Measurements from ENCODE around the gene EXOC6. TPM values are rescaled to one million over a fixed set of nuclear protein-coding genes. Genes with fewer than 3 reads are reported as not detected.

EXOC6 gene
- total RNA-seq, 1 experiment from 2014 or later: 18.6 TPM

GRCh38 chr10:93065675-93066543, 217.6 kb downstream of the EXOC6 start:
- peak in 1 of 2 experiments; percentile 56 for DNase-seq (ENCODE audit: low read depth in 1 of 2, low spot score in 2 of 2)
- H3K9me3 ChIP-seq (replicated peaks): peaks cover 9% of the 10 kb centered on the region; the same call in 1 of the 2 replicates
- H3K27me3 ChIP-seq (replicated peaks): peaks cover 28% of the 10 kb centered on the region
- peak overlapping the region; percentile 31 for H3K4me3 ChIP-seq
- H3K27ac ChIP-seq: no peak overlapping the region
- peaks cover 27% of the 10 kb centered on the region for H3K4me1 ChIP-seq (replicated peaks)
- H3K36me3 ChIP-seq: peaks cover 6% of the 10 kb centered on the region; the same call in 1 of the 2 replicates

- no peak for DNase-seq (ENCODE audit: low read depth in 1 of 2, low spot score in 2 of 2)
- Histone ChIP-seq H3K36me3 (peaks cover 6% of the 10 kb centered on the region; the same call in 1 of the 2 replicates), H3K9me3 (replicated peaks) (peaks cover 9% of the 10 kb centered on the region; the same call in 1 of the 2 replicates), H3K4me3 (no peak overlapping the region), H3K4me1 (replicated peaks) (peaks cover 27% of the 10 kb centered on the region), H3K27ac (no peak overlapping the region), H3K27me3 (replicated peaks) (peaks cover 28% of the 10 kb centered on the region)
Observed at GRCh38 chr10:93066544-93066913, 218.2 kb downstream of the EXOC6 start.

GRCh38 chr10:93067443-93068365, 219.4 kb downstream of the EXOC6 start:
- no peak overlapping the region for H3K27ac ChIP-seq
- peak overlapping the region; percentile 30 for H3K4me3 ChIP-seq
- H3K9me3 ChIP-seq (replicated peaks): peaks cover 3% of the 10 kb centered on the region; the same call in 1 of the 2 replicates
- peaks cover 35% of the 10 kb centered on the region for H3K4me1 ChIP-seq (replicated peaks)
- DNase-seq (ENCODE audit: low read depth in 1 of 2, low spot score in 2 of 2): no peak
- no peaks in the 10 kb centered on the region for H3K36me3 ChIP-seq
- H3K27me3 ChIP-seq (replicated peaks): peaks cover 38% of the 10 kb centered on the region

- no peak overlapping the region for H3K27ac ChIP-seq
- no peaks in the 10 kb centered on the region for H3K9me3 ChIP-seq (replicated peaks)
- no peaks in the 10 kb centered on the region for H3K36me3 ChIP-seq
- H3K4me3 ChIP-seq: peak overlapping the region; percentile 30
- peaks cover 47% of the 10 kb centered on the region for H3K27me3 ChIP-seq (replicated peaks)
- peaks cover 41% of the 10 kb centered on the region for H3K4me1 ChIP-seq (replicated peaks)
- peak; percentile 54 to 67 for DNase-seq (ENCODE audit: low read depth in 1 of 2, low spot score in 2 of 2)
Observed at GRCh38 chr10:93068411-93069244, 220.3 kb downstream of the EXOC6 start.

GRCh38 chr10:93069245-93069561, 220.9 kb downstream of the EXOC6 start:
- DNase-seq (ENCODE audit: low read depth in 1 of 2, low spot score in 2 of 2): peak in 1 of 2 experiments; percentile 35
- H3K27me3 ChIP-seq (replicated peaks): peaks cover 49% of the 10 kb centered on the region
- no peaks in the 10 kb centered on the region for H3K36me3 ChIP-seq
- no peak overlapping the region for H3K27ac ChIP-seq
- no peaks in the 10 kb centered on the region for H3K9me3 ChIP-seq (replicated peaks)
- no peak overlapping the region for H3K4me3 ChIP-seq
- peaks cover 46% of the 10 kb centered on the region for H3K4me1 ChIP-seq (replicated peaks)

- H3K4me1 ChIP-seq (replicated peaks): peaks cover 49% of the 10 kb centered on the region
- no peaks in the 10 kb centered on the region for H3K9me3 ChIP-seq (replicated peaks)
- peaks cover 47% of the 10 kb centered on the region for H3K27me3 ChIP-seq (replicated peaks)
- H3K27ac ChIP-seq: no peak overlapping the region
- H3K4me3 ChIP-seq: no peak overlapping the region
- no peaks in the 10 kb centered on the region for H3K36me3 ChIP-seq
- peak in 1 of 2 experiments; percentile 26 for DNase-seq (ENCODE audit: low read depth in 1 of 2, low spot score in 2 of 2)
Observed at GRCh38 chr10:93070378-93071176, 222.3 kb downstream of the EXOC6 start.

- Histone ChIP-seq H3K36me3 (no peaks in the 10 kb centered on the region), H3K27ac (no peak overlapping the region), H3K27me3 (replicated peaks) (peaks cover 42% of the 10 kb centered on the region), H3K4me1 (replicated peaks) (peaks cover 47% of the 10 kb centered on the region), H3K9me3 (replicated peaks) (no peaks in the 10 kb centered on the region), H3K4me3 (no peak overlapping the region)
- peak in 1 of 2 experiments; percentile 42 for DNase-seq (ENCODE audit: low read depth in 1 of 2, low spot score in 2 of 2)
Observed at GRCh38 chr10:93071177-93071472, 222.8 kb downstream of the EXOC6 start.

- Histone ChIP-seq H3K36me3 (no peaks in the 10 kb centered on the region), H3K27me3 (replicated peaks) (peaks cover 36% of the 10 kb centered on the region), H3K9me3 (replicated peaks) (no peaks in the 10 kb centered on the region), H3K4me3 (no peak overlapping the region), H3K4me1 (replicated peaks) (peaks cover 50% of the 10 kb centered on the region), H3K27ac (no peak overlapping the region)
- DNase-seq (ENCODE audit: low read depth in 1 of 2, low spot score in 2 of 2): peak in 1 of 2 experiments; percentile 38
Observed at GRCh38 chr10:93071674-93072224, 223.4 kb downstream of the EXOC6 start.

- Histone ChIP-seq H3K9me3 (replicated peaks) (no peaks in the 10 kb centered on the region), H3K4me3 (no peak overlapping the region), H3K27ac (no peak overlapping the region), H3K27me3 (replicated peaks) (peaks cover 30% of the 10 kb centered on the region), H3K36me3 (no peaks in the 10 kb centered on the region), H3K4me1 (replicated peaks) (peaks cover 56% of the 10 kb centered on the region)
- DNase-seq (ENCODE audit: low read depth in 1 of 2, low spot score in 2 of 2): peak in 1 of 2 experiments; percentile 37
Observed at GRCh38 chr10:93072225-93072712, 223.9 kb downstream of the EXOC6 start.

GRCh38 chr10:93072713-93073538, 224.6 kb downstream of the EXOC6 start:
- no peak overlapping the region for H3K27ac ChIP-seq
- H3K9me3 ChIP-seq (replicated peaks): no peaks in the 10 kb centered on the region
- peak in 1 of 2 experiments; percentile 43 for DNase-seq (ENCODE audit: low read depth in 1 of 2, low spot score in 2 of 2)
- peaks cover 60% of the 10 kb centered on the region for H3K4me1 ChIP-seq (replicated peaks)
- H3K4me3 ChIP-seq: peak overlapping the region; percentile 41
- peaks cover 24% of the 10 kb centered on the region for H3K27me3 ChIP-seq (replicated peaks)
- H3K36me3 ChIP-seq: no peaks in the 10 kb centered on the region

- peak in 1 of 2 experiments; percentile 33 for DNase-seq (ENCODE audit: low read depth in 1 of 2, low spot score in 2 of 2)
- no peaks in the 10 kb centered on the region for H3K36me3 ChIP-seq
- H3K4me3 ChIP-seq: peak within 1 kb of the TSS; percentile 41
- no peaks in the 10 kb centered on the region for H3K9me3 ChIP-seq (replicated peaks)
- no peak within 1 kb of the TSS for H3K27ac ChIP-seq
- peaks cover 60% of the 10 kb centered on the region for H3K4me1 ChIP-seq (replicated peaks)
- H3K27me3 ChIP-seq (replicated peaks): peaks cover 21% of the 10 kb centered on the region
Observed at GRCh38 chr10:93073539-93074146, 225.3 kb downstream of the EXOC6 start, which contains the start of gene CYP26A1. CYP26A1 (plus strand) TSS chr10:93073893; CDS start chr10:93073935, 42 bp downstream.

All from SJSA1 (cell line).